HG02970 (cell line): ENCODE data around the gene UBE2S.

Source experiments
- ATAC-seq: cut with Tn5 transposase; IDR thresholded peaks from one replicate; pipeline ENCODE4 v1.9.1; 2021; ENCODE audit warnings: mild to moderate bottlenecking, moderate library complexity, moderate number of reproducible peaks; ENCODE audit not compliant: unreplicated experiment, low FRiP score

The UBE2S gene

DNA sequence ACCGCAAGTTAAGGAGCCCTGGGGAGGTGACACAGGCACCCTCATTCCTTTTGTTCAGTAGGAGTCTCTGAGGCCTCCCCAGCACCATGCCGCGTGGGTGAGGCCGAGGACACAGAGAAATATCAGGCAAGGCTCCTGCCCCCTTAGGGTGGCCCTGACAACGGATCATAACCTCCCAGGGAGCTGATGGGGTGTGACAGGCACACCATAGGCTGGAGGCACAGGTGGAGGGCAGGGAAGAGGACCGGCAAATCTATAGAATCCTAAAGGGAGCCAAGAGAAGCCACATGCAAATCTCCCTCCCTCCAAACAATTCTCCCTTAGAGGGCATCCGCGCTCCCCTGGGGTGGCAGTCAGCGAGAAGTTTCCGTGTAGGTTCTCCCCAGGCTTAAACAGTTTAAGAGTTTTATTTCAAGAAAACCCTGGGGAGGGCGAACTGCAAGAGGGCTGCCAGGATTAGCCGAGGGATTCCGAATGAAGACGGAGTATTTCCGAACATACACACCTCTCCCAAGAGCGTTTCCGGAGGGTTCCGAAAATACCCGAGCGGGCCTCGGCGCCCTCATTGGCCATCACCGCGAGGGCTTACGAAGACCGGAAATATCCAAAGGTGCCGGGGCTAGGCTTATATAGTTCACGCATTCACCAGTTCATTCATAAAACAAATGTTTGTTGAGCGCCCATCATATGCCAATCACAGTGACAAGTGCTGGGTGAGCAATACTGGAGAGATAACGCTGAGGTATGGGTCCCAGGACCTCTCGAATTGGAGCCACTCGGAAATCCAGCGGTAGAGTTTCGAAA lies 22.5 kb downstream of the UBE2S start:
- peak; percentile 45 for ATAC-seq

DNA sequence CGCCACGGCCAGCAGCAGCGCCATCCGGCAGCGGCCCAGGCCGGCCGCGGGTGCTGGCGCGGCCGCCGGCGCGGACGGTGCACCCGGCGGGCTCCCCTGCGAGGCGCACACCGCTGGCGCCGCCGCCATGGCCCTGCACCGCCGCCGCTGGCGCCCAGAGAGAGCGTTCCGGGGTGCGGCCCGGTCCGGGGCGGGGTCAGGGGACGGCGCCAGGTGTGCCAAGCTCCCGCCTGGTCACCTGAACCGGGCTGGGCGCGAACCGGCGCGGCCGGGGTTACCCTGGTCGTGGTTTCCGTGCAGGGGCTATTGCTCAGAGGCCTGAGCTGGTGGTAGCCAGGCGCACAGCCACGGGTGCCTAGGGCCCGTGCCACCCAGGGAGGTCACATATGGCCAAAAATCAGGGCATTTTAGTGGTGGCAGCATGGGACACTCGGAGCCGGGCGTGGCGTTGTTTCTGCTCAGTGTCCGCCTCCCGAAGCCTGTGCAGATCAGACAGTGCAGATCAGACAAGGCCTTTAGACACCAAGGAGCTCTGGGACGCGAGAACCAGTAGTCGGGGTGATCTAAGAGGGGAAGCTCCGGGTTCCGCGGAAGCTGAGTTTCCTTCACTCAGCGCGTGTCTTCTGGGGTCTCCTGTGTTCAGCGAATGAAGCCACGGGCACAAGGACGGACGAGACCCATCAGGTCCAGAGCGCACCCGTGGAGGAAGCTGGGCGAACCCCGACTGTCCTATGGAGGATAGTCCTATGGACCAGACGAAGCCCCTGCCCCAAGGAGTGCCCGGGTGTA lies 23.3 kb downstream of the UBE2S start, which contains the start of gene TMEM238:
TMEM238 (minus strand) TSS at position 162 of the 789 bp plus-strand sequence; CDS start at position 129, 33 bp downstream.
- ATAC-seq: no peak

- no peak for ATAC-seq
Measured at GRCh38 chr19:55383279-55384130, 24.1 kb downstream of the UBE2S start.

GRCh38 chr19:55382522-55383054 lies 25.0 kb downstream of the UBE2S start:
- ATAC-seq: no peak

DNA sequence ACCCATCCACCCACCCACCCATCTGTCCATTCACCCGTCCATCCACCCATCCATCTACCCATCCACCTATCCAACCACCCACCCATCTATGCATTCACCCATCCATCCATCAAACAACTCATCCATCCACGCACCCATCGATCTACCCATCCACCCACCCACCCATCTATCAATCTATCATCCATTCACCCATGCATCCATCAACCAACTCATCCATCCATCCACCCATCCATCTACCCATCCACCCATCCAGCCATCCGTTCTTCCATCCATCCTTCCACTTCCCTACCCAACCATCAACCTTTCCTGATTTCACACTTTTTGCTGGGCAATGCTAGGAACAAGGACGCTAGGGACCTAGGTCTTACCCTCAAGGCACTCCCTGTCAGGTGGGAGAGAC lies 25.6 kb downstream of the UBE2S start:
- ATAC-seq: no peak

DNA sequence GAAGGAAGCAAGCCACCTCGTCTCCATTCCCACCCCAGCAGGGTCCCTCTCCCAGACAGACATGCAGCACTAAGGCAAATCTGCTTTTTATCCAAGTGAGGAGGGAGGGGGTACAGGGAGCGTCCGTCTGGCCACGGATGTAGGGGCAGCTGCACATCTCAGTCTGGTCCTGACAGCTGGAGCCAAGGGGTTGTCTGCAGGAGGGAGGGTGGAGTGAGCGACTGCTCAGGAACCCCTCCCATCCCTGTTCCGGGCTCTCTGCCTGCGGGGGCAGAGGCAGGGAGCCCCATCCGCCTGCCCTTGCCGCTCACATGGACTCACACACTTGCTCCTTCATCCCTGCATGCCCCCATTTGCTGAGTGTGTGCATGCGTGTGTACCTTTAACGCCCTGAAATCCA lies 28.4 kb downstream of the UBE2S start:
- no peak for ATAC-seq

DNA sequence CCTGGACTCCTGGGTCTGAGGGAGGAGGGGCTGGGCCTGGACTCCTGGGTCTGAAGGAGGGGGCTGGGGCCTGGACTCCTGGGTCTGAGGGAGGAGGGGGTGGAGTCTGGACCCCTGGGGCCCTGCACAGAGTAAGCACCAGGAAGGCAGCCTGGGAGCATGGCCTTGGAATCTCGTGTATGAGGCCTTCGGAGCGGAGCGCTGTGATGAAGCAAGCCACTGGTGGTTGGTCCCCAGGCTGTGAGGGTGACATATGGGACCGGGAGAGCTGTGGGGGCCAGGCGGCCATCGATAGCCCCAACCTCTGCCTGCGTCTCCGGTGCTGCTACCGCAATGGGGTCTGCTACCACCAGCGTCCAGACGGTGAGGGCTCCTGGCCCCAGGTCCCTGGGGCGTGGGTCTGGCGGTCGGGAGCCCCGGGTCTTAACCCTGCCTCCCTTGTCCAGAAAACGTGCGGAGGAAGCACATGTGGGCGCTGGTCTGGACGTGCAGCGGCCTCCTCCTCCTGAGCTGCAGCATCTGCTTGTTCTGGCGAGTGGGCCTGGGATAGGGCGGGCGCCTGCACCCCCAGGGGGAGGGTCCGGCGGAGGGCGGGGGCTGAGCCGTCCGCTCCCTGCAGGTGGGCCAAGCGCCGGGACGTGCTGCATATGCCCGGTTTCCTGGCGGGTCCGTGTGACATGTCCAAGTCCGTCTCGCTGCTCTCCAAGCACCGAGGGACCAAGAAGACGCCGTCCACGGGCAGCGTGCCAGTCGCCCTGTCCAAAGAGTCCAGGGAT lies 30.0 kb downstream of the UBE2S start:
- no peak for ATAC-seq

DNA sequence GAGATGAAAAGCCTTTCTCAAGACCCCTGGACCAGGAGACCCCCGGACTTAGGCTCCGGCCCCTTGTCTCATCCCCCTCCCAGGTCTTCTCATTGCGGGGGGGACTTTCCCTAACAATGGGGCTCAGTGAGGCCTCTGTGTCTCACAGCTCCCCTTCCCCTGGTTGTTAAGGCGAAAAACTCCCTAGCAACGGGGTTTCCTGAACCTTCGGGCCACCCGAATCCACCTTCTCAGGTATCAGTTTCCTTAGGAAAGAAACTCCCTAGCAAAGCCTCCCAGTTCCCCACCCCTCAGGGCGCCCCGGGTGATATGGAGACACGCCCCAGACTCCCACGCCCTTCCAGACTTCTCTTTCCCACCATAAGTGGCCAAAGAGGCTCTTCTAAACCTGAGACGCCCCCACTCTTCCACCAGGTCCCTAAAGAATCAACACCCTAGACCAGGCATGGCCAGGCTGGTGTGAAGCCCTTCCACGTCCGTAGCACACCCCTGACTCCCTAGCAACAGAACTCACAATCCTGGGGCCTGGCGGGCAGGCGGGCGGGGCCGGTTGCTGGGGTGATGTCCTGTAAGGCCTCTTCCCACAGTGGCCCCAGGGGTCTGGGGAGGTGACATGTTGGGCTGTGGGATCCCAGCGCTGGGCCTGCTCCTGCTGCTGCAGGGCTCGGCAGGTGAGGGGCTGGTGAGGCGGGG lies 31.2 kb downstream of the UBE2S start, which contains the start of gene TMEM190:
TMEM190 (plus strand) TSS at position 586 of the 693 bp plus-strand sequence; CDS start at position 614, 28 bp downstream.
- ATAC-seq: no peak

DNA sequence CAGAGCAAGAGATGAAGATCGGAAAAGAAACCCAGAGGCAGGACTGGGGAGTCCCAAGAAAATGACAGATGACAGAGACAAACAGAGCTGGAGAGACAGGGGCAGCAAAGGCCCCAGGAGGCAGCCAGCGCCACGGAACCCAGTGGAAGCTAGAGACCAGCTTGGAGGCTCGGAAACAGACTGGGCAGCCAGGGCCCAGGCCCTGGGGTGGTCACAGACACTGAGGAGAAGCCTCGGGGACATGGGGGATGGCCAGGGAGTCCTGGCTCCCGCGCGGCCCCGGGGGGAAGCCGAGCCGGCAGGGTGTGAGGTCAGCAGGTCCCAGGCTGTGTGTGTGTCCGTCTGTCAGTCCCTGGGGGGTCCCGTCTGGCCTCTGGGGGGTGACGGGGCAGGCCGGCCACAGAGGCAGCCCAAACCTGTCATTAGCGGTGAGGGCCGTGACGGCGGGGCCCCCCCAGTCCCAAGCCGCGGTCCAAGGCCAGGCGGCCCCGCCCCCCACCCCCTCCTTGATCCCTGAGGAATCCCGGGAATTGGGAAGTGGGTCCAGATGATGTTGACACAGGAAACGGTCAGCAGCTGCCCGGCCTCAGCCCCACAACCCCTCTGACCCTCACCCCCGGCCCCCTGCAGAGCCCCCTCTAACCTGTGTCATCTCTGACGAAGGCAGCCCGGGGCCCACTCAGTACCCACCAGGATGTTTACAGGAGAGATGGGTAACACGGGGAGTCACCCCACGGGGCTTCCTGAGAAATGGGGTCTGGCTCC lies 33.4 kb downstream of the UBE2S start:
- no peak for ATAC-seq

- no peak for ATAC-seq
Measured at GRCh38 chr19:55373306-55373992, 34.1 kb downstream of the UBE2S start.

- no peak for ATAC-seq
Measured at GRCh38 chr19:55372316-55373081, 35.1 kb downstream of the UBE2S start.

DNA sequence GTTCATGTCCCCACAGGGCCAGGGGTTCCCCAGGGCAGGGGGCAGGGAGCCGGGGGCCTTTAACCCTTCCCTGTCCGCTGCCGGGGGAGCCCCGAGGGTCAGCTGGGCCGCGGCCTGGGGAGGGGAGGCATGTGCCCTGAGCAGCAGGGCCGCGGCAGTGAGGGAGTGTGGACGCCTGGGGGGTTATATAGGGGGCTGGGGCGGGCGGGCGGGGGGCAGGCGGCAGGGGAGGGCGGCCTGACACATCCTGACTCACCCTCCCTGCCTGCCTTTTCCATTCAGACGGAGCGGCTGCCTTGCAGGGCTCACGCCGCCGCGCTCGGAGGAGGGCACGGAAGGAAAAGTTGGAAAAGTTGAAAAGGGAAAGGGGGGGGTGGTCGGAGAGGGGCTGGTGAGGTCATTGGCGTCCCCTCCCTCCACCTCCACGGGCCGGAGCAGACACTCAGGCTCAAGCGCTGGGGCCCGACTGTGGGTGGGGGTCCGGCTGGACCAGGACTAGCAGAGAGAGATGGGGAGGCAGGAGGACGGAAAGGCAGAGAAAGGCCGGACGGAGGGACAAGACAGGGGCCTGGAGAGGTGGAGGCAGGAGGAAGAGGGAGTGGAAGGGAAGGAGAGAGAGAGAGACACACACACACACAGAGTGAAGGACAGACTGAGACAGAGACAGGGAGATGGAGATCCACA lies 37.1 kb downstream of the UBE2S start, which contains the start of gene IL11:
IL11 (minus strand) TSS at position 159 of the 684 bp plus-strand sequence; CDS start at position 6, 153 bp downstream.
- no peak for ATAC-seq

DNA sequence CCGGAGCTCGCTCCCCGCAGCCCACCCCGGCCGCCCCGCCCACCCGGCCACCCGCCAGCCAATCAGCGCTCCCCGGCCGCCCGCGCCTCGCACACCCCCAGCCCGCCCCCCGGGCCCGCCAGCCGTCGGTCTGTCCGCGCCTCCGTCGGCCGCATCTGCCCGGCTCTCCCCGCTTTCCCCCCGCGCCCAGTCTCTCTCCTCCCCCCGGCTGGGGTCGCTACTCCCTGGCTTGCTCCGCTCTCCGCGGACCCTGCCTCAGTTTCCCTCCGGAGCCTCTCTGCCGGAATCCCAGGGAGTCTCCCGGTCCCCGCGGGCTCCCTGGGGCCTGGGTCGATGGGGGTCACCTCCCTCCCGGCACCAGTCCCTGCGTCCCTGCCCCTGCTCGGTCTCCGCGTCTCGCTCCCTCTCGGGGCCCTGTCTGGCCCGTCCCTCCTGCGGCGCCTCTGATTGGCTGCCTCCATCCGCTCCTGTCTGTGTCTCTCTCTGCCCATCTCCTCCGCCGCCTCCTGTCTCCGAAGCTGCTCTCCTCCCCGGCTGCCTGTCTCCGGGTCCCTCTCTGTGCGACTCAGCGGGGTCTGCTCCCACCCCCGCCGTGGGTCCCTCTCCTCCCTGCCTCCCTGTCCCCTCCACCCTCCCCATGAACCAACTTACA lies 37.8 kb downstream of the UBE2S start:
- ATAC-seq: no peak

DNA sequence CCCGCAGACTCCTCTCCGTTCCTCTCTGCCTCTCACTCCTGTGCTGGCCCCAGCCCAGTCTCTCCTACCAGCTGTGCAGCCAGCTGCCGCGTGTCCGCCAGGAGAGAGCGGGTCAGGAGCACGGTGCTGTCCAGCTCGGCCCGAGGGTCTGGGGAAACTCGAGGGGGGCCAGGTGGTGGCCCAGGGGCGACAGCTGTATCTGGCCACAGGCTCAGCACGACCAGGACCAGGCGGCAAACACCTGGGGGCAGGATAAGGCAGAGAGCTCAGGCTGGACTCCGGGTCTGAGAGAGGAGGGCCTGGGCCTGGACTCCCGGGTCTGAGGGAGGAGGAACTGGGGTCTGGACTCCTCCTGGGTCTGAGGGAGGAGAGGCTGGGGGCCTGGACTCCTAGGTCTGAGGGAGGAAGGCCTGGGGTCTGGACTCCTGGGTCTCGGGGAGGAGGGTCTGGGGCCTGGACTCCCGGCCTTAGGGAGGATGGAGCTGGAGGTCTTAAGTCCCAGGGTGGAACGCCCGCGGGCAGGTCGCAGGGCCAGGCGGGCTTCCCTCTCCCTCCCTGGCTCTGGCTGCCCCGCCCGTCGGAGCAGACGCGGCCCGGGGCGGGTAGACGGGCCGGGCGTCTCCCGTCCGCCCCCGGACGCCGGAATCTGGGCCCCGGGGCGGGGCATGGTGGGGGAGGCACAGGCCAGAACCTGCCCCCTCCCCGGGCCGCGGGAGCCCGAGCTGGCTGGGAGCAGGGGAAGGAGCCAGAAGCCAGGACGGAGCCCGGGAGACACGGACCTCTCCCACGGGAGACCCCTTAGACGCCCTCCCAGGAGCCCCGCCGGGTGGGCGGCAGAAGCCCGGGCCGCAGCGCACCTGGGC lies 38.7 kb downstream of the UBE2S start:
- no peak for ATAC-seq

GRCh38 chr19:55368106-55368505 lies 39.5 kb downstream of the UBE2S start:
- no peak for ATAC-seq
